Right lobe of liver (tissue), 4 donors: ENCODE measurements around the gene PSEN2.

Source experiments
- CTCF ChIP-seq, 4 donors: fragments of 200-600 bp in 3 of 4; fragments of 450-650 bp in 1 of 4; IDR thresholded peaks; one replicate each; pipeline versions ENCODE4 v1.5.1 to v1.8.0; 2016 to 2022; ENCODE audit warnings: antibody characterized with exemption in 4 of 4, mild to moderate bottlenecking in 2 of 4
- POLR2A ChIP-seq: fragments of 450-650 bp; IDR thresholded peaks from one replicate; pipeline ENCODE4 v1.6.1; 2017; ENCODE audit warnings: antibody characterized with exemption, mild to moderate bottlenecking
- donor health status: DM: no; HTN: no; CAD: no.
- donor health status: DM: no; HTN: no; CAD: no.
- donor health status: DM: no; HTN: yes; CAD: no.

- no peak for TF ChIP-seq POLR2A
- TF ChIP-seq CTCF (IDR thresholded peaks at IDR 0.05) = no peak
Observed at GRCh38 chr1:226871636-226872327, 1.4 kb downstream of the PSEN2 start.
